ENCODE measurements around the gene PNPLA4.

DNA sequence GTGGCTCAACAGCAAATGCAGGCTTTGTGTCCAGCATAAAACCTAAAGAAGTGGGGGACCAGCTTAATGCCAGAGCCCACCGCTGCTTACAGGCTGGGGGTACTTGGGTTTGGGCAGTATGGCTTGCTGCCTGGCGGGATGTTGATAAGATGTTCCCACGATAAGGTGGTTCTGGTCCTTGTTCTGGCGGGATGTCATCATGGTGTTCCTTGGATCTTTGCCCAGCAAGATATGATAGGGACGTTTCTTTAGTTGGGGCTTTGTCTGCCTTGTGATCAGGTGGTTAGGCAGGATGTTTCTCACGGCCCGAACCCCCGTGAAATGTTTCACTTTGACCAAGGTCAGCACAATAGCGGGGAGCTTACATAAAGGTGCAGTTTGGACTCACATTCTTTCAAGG, 35.3 kb downstream of the PNPLA4 start:
- TF ChIP-seq EZH2 (IDR thresholded peaks at IDR 0.05) = no peak
- TF ChIP-seq, protein P1, sequence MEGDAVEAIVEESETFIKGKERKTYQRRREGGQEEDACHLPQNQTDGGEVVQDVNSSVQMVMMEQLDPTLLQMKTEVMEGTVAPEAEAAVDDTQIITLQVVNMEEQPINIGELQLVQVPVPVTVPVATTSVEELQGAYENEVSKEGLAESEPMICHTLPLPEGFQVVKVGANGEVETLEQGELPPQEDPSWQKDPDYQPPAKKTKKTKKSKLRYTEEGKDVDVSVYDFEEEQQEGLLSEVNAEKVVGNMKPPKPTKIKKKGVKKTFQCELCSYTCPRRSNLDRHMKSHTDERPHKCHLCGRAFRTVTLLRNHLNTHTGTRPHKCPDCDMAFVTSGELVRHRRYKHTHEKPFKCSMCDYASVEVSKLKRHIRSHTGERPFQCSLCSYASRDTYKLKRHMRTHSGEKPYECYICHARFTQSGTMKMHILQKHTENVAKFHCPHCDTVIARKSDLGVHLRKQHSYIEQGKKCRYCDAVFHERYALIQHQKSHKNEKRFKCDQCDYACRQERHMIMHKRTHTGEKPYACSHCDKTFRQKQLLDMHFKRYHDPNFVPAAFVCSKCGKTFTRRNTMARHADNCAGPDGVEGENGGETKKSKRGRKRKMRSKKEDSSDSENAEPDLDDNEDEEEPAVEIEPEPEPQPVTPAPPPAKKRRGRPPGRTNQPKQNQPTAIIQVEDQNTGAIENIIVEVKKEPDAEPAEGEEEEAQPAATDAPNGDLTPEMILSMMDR (IDR thresholded peaks at IDR 0.05 in 2 of 3, conservative IDR thresholded peaks at IDR 0.05 in 1 of 3; ENCODE audit: borderline replicate concordance in 1 of 3, insufficient read depth in 1 of 3, low read depth in 2 of 3, low read length in 2 of 3) = no peak
- no peak for TF ChIP-seq RAD21 (IDR thresholded peaks at IDR 0.05; ENCODE audit: low read depth)
- TF ChIP-seq POLR2AphosphoS5 (IDR thresholded peaks at IDR 0.05; ENCODE audit: low read depth, low read length) = no peak
- no peak for TF ChIP-seq SIN3A (IDR thresholded peaks at IDR 0.05; ENCODE audit: low read depth)
- TF ChIP-seq YY1 (IDR thresholded peaks at IDR 0.05; ENCODE audit: extremely low read depth, insufficient replicate concordance, low read depth, low read length) = no peak
- no peak for TF ChIP-seq ATF3 (IDR thresholded peaks at IDR 0.05)
- TF ChIP-seq POLR2A (IDR thresholded peaks at IDR 0.05; ENCODE audit: borderline replicate concordance, extremely low read depth, insufficient read depth, insufficient read length) = no peak
- no peak for TF ChIP-seq EZH2phosphoT487 (IDR thresholded peaks at IDR 0.05; ENCODE audit: borderline replicate concordance)
- no peak for TF ChIP-seq ZNF274 (IDR thresholded peaks at IDR 0.05; ENCODE audit: low read depth, low read length)
- no peak for TF ChIP-seq CEBPB (IDR thresholded peaks at IDR 0.05; ENCODE audit: low read depth)
- no peak for TF ChIP-seq EGR1 (IDR thresholded peaks at IDR 0.05; ENCODE audit: low read depth)

Data from HCT116 (cell line).